Ascending aorta (tissue), 2 donors: ENCODE measurements around the gene CRIP3. TPM values are rescaled to one million over a fixed set of nuclear protein-coding genes. Genes with fewer than 3 reads are reported as not detected.

Experiments used
- DNase-seq, 2 donors: peaks; one replicate each; pipeline ENCODE4 v3.0.0-alpha.2; 2019; ENCODE audit warnings: low spot score in 2 of 2
- H3K27ac ChIP-seq, 2 donors: fragments of 200-600 bp; sonication (generic); one replicate each; pipeline ENCODE4 v1.5.1; 2016 to 2017; ENCODE audit warnings: mild to moderate bottlenecking in 1 of 2
- H3K27me3 ChIP-seq: fragments of 200-600 bp; sonication (generic); one replicate; pipeline ENCODE4 v1.5.1; 2017
- H3K36me3 ChIP-seq, 2 donors: fragments of 200-600 bp; sonication (generic); one replicate each; pipeline ENCODE4 v1.5.1; 2016
- H3K4me1 ChIP-seq, 2 donors: fragments of 200-600 bp; sonication (generic); one replicate each; pipeline ENCODE4 v1.5.1; 2016 to 2017; ENCODE audit warnings: mild to moderate bottlenecking in 1 of 2
- H3K4me3 ChIP-seq, 2 donors: fragments of 200-600 bp; sonication (generic); one replicate each; pipeline ENCODE4 v1.5.1; 2016 to 2017; ENCODE audit warnings: mild to moderate bottlenecking in 1 of 2
- H3K9me3 ChIP-seq, 2 donors: fragments of 200-600 bp; sonication (generic); one replicate each; pipeline ENCODE4 v1.5.1; 2016
- CTCF ChIP-seq, 3 experiments: fragments of 200-600 bp in 2 of 3; fragments of 450-650 bp in 1 of 3; sonication (generic) in 2 of 3; IDR thresholded peaks; one replicate each; pipeline ENCODE4 v1.5.1; 2016 to 2019; ENCODE audit warnings: antibody characterized with exemption in 3 of 3, mild to moderate bottlenecking in 1 of 3, moderate library complexity in 1 of 3
- intact Hi-C: fragments of 100-400 bp; cut with DNase I; formaldehyde crosslinking; loops from one replicate; pipeline ENCODE4 v1.15.1; 2023
- total RNA-seq: library from RNA; depleted of rRNA; stranded (reverse); fragments of >200 nt; gene quantifications from one replicate; pipeline ENCODE4 v1.1.0, GENCODE V29; 2016

CRIP3 gene
- total RNA-seq, 1 donor from 2014 or later = not detected

- DNase-seq = no peak
- Histone ChIP-seq H3K9me3 (no peaks in the 10 kb centered on the region), H3K27ac (no peak overlapping the region), H3K36me3 (no peaks in the 10 kb centered on the region), H3K4me3 (no peak overlapping the region), H3K27me3 (no peaks in the 10 kb centered on the region), H3K4me1 (no peaks in the 10 kb centered on the region)
- no peak for TF ChIP-seq CTCF (IDR thresholded peaks at IDR 0.05)
- intact Hi-C loops = no loop called here
Measured at GRCh38 chr6:43290905-43291355, 17.7 kb downstream of the CRIP3 start.

- H3K27me3 ChIP-seq = no peaks in the 10 kb centered on the region
- DNase-seq = no peak
- TF ChIP-seq CTCF (IDR thresholded peaks at IDR 0.05) = no peak
- no peaks in the 10 kb centered on the region for H3K4me1 ChIP-seq
- no peak overlapping the region for H3K27ac ChIP-seq
- no peaks in the 10 kb centered on the region for H3K9me3 ChIP-seq
- H3K4me3 ChIP-seq = no peak overlapping the region
- intact Hi-C loops = no loop called here
- no peaks in the 10 kb centered on the region for H3K36me3 ChIP-seq
Measured at GRCh38 chr6:43290339-43290904, 18.2 kb downstream of the CRIP3 start.

- TF ChIP-seq CTCF (IDR thresholded peaks at IDR 0.05) = no peak
- intact Hi-C loops = no loop called here
- DNase-seq = no peak
- Histone ChIP-seq H3K4me3 (no peak overlapping the region), H3K36me3 (no peaks in the 10 kb centered on the region), H3K9me3 (no peaks in the 10 kb centered on the region), H3K4me1 (no peaks in the 10 kb centered on the region), H3K27me3 (no peaks in the 10 kb centered on the region), H3K27ac (no peak overlapping the region)
Measured at GRCh38 chr6:43287717-43288679, 20.6 kb downstream of the CRIP3 start.

- TF ChIP-seq CTCF (IDR thresholded peaks at IDR 0.05) = no peak
- no peak overlapping the region for H3K4me3 ChIP-seq
- H3K9me3 ChIP-seq = no peaks in the 10 kb centered on the region
- intact Hi-C loops = no loop called here
- H3K27me3 ChIP-seq = no peaks in the 10 kb centered on the region
- H3K4me1 ChIP-seq = no peaks in the 10 kb centered on the region
- H3K36me3 ChIP-seq = no peaks in the 10 kb centered on the region
- DNase-seq = no peak
- no peak overlapping the region for H3K27ac ChIP-seq
Measured at GRCh38 chr6:43286980-43287716, 21.5 kb downstream of the CRIP3 start.

GRCh38 chr6:43286456-43286979 lies 22.1 kb downstream of the CRIP3 start:
- Histone ChIP-seq H3K4me1 (no peaks in the 10 kb centered on the region), H3K36me3 (no peaks in the 10 kb centered on the region), H3K9me3 (no peaks in the 10 kb centered on the region), H3K27me3 (no peaks in the 10 kb centered on the region), H3K4me3 (no peak overlapping the region), H3K27ac (no peak overlapping the region)
- TF ChIP-seq CTCF (IDR thresholded peaks at IDR 0.05) = no peak
- intact Hi-C loops = no loop called here
- no peak for DNase-seq
